Endothelial cell (in vitro differentiated cells): ENCODE measurements around the gene FIGNL2. TPM values are rescaled to one million over a fixed set of nuclear protein-coding genes. Genes with fewer than 3 reads are reported as not detected.

Source experiments
- DNase-seq: peaks from one replicate; pipeline ENCODE4 v3.0.0; 2021; ENCODE audit warnings: low spot score
- H3K27ac Mint-ChIP-seq: one replicate; pipeline ENCODE4 v1.8.0; 2021; ENCODE audit warnings: mixed read lengths, inconsistent platforms; ENCODE audit not compliant: unreplicated experiment
- H3K27me3 Mint-ChIP-seq: one replicate; pipeline ENCODE4 v1.8.0; 2021; ENCODE audit warnings: mild to moderate bottlenecking, moderate library complexity, mixed read lengths, inconsistent platforms; ENCODE audit not compliant: unreplicated experiment
- H3K36me3 Mint-ChIP-seq: one replicate; pipeline ENCODE4 v1.8.0; 2021; ENCODE audit warnings: mild to moderate bottlenecking, low read depth, mixed read lengths, inconsistent platforms; ENCODE audit not compliant: unreplicated experiment
- H3K4me1 Mint-ChIP-seq: one replicate; pipeline ENCODE4 v1.8.0; 2021; ENCODE audit warnings: mild to moderate bottlenecking, mixed read lengths, inconsistent platforms; ENCODE audit not compliant: unreplicated experiment
- H3K4me3 Mint-ChIP-seq: one replicate; pipeline ENCODE4 v1.8.0; 2021; ENCODE audit warnings: mild to moderate bottlenecking, mixed read lengths, inconsistent platforms; ENCODE audit not compliant: unreplicated experiment
- H3K9me3 Mint-ChIP-seq: one replicate; pipeline ENCODE4 v1.8.0; 2021; ENCODE audit warnings: mixed read lengths, inconsistent platforms; ENCODE audit not compliant: unreplicated experiment
- total RNA-seq: library from RNA; stranded (reverse); fragmentation: NEBNext Ultra II Directional; extraction: Animal tissue kit (Norgen Biotek cat#: 25700); gene quantifications from one replicate; pipeline ENCODE4 v1.2.1, GENCODE V29; 2021; ENCODE audit not compliant: unreplicated experiment
- TF ChIP-seq, protein P1 (sequence below): fragments of 200-600 bp; sonication (generic); IDR thresholded peaks from one replicate; pipeline ENCODE4 v1.5.0; 2021; ENCODE audit warnings: antibody characterized with exemption; ENCODE audit not compliant: unreplicated experiment

The FIGNL2 gene
- total RNA-seq, 1 donor from 2014 or later: 42.0 TPM

DNA sequence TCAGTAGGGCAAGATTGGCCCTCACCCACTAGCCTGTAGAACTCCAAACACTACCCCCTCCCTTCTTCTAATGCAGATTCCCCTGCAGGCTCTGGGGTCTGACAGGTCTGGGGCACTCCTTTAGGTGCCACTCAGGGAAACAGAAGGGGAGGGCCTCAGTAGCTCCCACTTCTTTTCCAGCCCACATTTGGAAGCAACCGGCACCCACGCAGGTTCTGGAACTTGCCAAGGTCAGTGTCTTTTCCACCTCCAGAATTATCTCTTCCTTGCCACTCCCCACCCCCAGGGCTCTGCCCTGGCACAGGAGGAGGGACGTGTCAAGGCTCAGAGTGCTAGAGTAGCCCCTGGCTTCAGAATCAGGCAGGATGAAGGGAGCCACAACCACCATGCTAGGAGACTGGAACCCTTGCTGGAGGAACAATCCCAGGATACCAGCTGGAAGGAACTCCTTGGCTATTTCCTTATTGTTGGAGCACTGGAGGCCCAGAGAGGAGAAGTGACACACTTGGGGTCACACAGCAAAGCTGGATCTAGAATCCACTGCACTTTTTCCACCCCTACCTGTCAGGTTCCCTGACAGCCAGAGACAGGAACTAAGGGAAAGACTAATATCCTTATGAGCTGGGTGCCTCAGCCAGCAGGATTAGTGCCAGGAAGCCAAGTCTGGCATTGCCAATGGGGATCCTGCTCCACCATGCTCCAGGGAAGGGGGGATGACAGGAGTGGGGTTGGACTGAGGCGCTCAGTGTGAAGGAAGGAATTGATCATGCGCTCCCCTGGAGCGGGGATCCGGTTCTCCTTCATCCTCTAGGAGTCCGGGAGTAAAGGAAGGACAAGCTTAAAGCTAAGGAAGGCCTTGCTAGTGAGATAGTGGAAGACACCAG is 1.8 kb upstream of the FIGNL2 start:
- peaks cover 15% of the 10 kb centered on the region for H3K36me3 Mint-ChIP-seq
- peak overlapping the region; percentile 85 for H3K4me3 Mint-ChIP-seq
- H3K4me1 Mint-ChIP-seq: peaks cover 40% of the 10 kb centered on the region
- H3K27me3 Mint-ChIP-seq: peaks cover 20% of the 10 kb centered on the region
- no peak for DNase-seq
- TF ChIP-seq, protein P1, sequence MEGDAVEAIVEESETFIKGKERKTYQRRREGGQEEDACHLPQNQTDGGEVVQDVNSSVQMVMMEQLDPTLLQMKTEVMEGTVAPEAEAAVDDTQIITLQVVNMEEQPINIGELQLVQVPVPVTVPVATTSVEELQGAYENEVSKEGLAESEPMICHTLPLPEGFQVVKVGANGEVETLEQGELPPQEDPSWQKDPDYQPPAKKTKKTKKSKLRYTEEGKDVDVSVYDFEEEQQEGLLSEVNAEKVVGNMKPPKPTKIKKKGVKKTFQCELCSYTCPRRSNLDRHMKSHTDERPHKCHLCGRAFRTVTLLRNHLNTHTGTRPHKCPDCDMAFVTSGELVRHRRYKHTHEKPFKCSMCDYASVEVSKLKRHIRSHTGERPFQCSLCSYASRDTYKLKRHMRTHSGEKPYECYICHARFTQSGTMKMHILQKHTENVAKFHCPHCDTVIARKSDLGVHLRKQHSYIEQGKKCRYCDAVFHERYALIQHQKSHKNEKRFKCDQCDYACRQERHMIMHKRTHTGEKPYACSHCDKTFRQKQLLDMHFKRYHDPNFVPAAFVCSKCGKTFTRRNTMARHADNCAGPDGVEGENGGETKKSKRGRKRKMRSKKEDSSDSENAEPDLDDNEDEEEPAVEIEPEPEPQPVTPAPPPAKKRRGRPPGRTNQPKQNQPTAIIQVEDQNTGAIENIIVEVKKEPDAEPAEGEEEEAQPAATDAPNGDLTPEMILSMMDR: no peak
- H3K9me3 Mint-ChIP-seq: no peaks in the 10 kb centered on the region
- H3K27ac Mint-ChIP-seq: peak overlapping the region; percentile 48

DNA sequence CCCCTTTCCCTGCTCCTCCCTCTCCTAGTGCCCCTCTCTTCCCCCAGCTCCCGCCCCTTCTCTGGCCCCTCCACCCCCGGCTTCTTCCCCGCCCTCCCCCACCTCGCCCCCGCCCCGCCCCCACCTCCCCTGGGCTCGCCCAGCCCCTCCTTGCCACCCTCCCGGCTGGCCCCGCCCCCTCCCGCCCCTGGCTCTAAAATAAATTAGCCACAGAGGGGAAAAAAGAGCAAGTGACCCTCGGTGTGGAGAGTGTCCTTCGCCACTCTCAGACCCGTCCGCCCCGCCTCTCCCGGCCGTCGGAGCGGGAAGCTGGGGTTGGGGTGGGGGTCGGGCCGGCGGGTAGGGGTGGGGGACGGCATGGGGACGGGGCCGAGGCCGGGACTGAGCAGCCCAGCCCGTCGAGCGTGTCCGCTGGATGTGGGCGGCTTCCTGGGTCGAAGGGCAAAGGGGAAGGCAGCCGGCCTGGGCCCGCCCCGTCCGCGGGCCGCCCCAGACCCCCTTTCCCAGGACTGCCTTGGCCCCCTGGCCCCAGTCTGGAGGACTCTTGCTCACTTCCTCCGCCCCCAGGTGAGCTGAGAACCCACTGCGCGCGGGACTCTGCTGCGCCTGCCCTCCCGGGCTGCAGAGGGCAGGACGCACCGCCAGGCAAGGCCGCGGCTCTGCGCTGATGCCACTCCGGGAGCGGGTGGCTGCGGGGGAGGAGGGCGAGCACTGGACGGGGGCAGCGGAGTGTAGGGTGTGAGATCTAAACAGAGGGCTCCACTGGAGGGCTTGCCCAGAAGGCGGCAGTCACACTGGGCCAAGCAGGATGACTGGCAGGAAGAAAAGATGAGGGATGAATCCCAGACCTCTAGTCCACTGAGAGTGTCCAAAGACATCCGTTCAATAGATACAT is 570 bp upstream of the FIGNL2 start:
- Mint-ChIP-seq H3K27ac (peak overlapping the region; percentile 36), H3K27me3 (peaks cover 18% of the 10 kb centered on the region), H3K36me3 (peaks cover 19% of the 10 kb centered on the region), H3K4me1 (peaks cover 40% of the 10 kb centered on the region), H3K9me3 (no peaks in the 10 kb centered on the region), H3K4me3 (peak overlapping the region; percentile 85)
- DNase-seq: peak; percentile 66
- TF ChIP-seq, protein P1: no peak

DNA sequence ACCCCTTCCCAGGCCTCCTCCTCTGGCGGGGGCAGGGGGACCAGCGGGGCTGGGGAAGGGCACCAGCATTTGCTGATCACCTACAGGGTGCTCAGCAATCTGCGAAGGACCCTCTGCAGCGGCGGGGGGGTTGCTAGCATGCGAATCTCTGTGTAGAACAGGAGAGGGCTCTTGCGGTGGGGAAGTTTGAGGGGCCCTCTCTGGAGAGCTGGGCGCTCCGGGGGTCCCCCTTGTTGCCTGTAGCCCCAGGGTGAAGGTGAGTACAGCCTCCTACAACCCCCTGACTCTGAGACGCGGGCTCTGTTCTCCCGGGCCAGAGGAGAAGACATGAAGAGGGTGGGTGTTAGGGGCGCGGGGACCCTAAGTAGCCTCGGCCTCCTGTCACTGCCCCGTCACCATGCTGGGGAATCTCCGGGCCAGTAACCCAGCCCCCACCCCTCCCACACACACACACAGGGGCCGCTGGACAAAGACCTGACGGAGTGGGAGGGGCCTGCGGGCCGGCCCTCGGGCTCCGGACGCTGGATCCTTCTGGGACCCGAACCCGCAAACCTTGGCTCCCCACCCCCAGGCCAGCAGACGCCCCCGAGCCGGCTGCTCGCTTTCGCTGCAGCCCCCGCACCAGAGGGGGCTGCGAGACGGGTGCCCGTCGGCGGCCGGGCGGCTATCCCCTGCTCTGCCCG is 734 bp downstream of the FIGNL2 start:
- peaks cover 16% of the 10 kb centered on the region for H3K27me3 Mint-ChIP-seq
- TF ChIP-seq, protein P1: no peak
- H3K4me3 Mint-ChIP-seq: peak overlapping the region; percentile 90
- H3K27ac Mint-ChIP-seq: peak overlapping the region; percentile 9
- peaks cover 20% of the 10 kb centered on the region for H3K36me3 Mint-ChIP-seq
- no peaks in the 10 kb centered on the region for H3K9me3 Mint-ChIP-seq
- DNase-seq: peak; percentile 60
- peaks cover 36% of the 10 kb centered on the region for H3K4me1 Mint-ChIP-seq

DNA sequence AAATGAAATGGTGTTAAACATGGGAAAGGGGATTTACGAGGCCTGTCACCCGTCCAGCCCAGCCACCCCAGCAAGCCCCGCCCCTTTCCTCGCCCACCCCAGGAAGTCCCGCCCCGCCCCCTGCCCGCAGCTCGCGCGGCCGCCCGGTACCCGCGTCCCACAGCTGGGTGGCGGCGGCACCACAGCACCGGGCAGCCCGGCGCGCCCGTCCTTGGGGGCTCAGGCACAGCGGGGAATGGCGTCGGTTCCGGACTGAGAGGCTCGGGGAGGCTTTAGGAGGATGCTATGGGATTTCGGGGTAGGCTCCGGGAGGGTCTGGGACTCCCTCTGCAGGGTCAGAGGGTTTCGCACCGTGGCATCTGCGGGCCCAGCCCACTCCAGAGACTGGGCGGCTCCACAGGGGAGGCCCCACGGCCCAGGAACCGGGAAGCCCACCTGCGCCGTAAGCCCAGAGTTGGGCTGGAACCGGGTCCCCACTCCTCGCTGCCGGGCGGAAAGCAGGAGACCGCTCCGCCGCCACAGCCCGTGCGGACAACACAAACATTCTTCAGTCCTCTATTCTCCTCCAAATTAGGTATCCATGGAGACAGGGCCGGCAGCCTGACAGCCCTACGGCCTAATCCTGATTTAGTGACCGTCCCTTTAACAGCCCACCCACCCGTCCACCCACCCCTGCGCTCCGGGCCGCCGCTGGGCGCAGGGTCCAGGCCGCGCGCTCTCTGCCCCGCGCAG is 1.4 kb downstream of the FIGNL2 start:
- peak; percentile 70 for DNase-seq
- Mint-ChIP-seq H3K27ac (peak overlapping the region; percentile 80), H3K4me1 (peaks cover 28% of the 10 kb centered on the region), H3K36me3 (peaks cover 13% of the 10 kb centered on the region), H3K4me3 (peak overlapping the region; percentile 92), H3K27me3 (peaks cover 10% of the 10 kb centered on the region), H3K9me3 (no peaks in the 10 kb centered on the region)
- TF ChIP-seq, protein P1: no peak
